H9 (cell line): ENCODE data around the gene LINC01488. TPM values are rescaled to one million over a fixed set of nuclear protein-coding genes. Genes with fewer than 3 reads are reported as not detected.

ENCODE experiments used
- DNase-seq: peaks from one replicate; pipeline ENCODE4 v3.0.0-alpha.2; 2017
- H2AFZ ChIP-seq: one replicate; pipeline ENCODE4 v1.6.1; 2013; ENCODE audit warnings: mild to moderate bottlenecking, low read length, control low read depth, moderate library complexity
- H2AK5ac ChIP-seq: 2 replicates; pipeline ENCODE4 v1.6.1; 2013; ENCODE audit warnings: low read length, control low read depth, mixed read lengths; ENCODE audit not compliant: insufficient read length
- H2BK120ac ChIP-seq: one replicate; pipeline ENCODE4 v1.6.1; 2013; ENCODE audit warnings: low read depth, mild to moderate bottlenecking, low read length, control low read depth, inconsistent platforms; ENCODE audit not compliant: poor library complexity, severe bottlenecking
- H2BK12ac ChIP-seq: 2 replicates; pipeline ENCODE4 v1.6.1; 2013; ENCODE audit warnings: low read length, control low read depth, mixed read lengths, low read depth; ENCODE audit not compliant: insufficient read length
- H2BK15ac ChIP-seq: 2 replicates; pipeline ENCODE4 v1.6.1; 2013; ENCODE audit warnings: low read depth, low read length, control low read depth
- H2BK20ac ChIP-seq: one replicate; pipeline ENCODE4 v1.6.1; 2013; ENCODE audit warnings: low read depth, mild to moderate bottlenecking, low read length, control low read depth, inconsistent platforms; ENCODE audit not compliant: poor library complexity, severe bottlenecking
- H2BK5ac ChIP-seq: 2 replicates; pipeline ENCODE4 v1.6.1; 2013; ENCODE audit warnings: low read length, control low read depth, mixed read lengths; ENCODE audit not compliant: insufficient read length
- H3K14ac ChIP-seq: 2 replicates; pipeline ENCODE4 v1.6.1; 2013; ENCODE audit warnings: low read length, control low read depth; ENCODE audit not compliant: insufficient read depth
- H3K18ac ChIP-seq: 2 replicates; pipeline ENCODE4 v1.6.1; 2013; ENCODE audit warnings: low read depth, mild to moderate bottlenecking, mixed read lengths, low read length, control low read depth; ENCODE audit not compliant: insufficient read length
- H3K23ac ChIP-seq: 2 replicates; pipeline ENCODE4 v1.6.1; 2013; ENCODE audit warnings: low read length, control low read depth, mixed read lengths, low read depth; ENCODE audit not compliant: insufficient read length
- H3K23me2 ChIP-seq: 2 replicates; pipeline ENCODE4 v1.6.1; 2013; ENCODE audit warnings: low read depth, mild to moderate bottlenecking, mixed read lengths, low read length, control low read depth; ENCODE audit not compliant: insufficient read length, poor library complexity, severe bottlenecking
- H3K27ac ChIP-seq: 2 replicates; pipeline ENCODE4 v1.5.1; 2013; ENCODE audit warnings: low read length, control low read depth, mixed read lengths, low read depth; ENCODE audit not compliant: insufficient read length
- H3K27me3 ChIP-seq: 2 replicates; pipeline ENCODE4 v1.6.1; 2013; ENCODE audit warnings: low read length, control low read depth, inconsistent platforms; ENCODE audit not compliant: insufficient read depth
- H3K4ac ChIP-seq: 2 replicates; pipeline ENCODE4 v1.6.1; 2013; ENCODE audit warnings: low read depth, mild to moderate bottlenecking, control low read depth, inconsistent platforms, low read length, moderate library complexity
- H3K4me1 ChIP-seq: 2 replicates; pipeline ENCODE4 v1.6.1; 2013; ENCODE audit warnings: low read length, control low read depth, inconsistent platforms; ENCODE audit not compliant: insufficient read depth
- H3K4me2 ChIP-seq: 2 replicates; pipeline ENCODE4 v1.6.1; 2013; ENCODE audit warnings: low read length, control low read depth, mixed read lengths; ENCODE audit not compliant: insufficient read length, insufficient read depth
- H3K56ac ChIP-seq: 2 replicates; pipeline ENCODE4 v1.6.1; 2013; ENCODE audit warnings: low read depth, mild to moderate bottlenecking, mixed read lengths, low read length, control low read depth; ENCODE audit not compliant: insufficient read length
- H3K79me1 ChIP-seq: 2 replicates; pipeline ENCODE4 v1.6.1; 2013; ENCODE audit warnings: low read depth, mild to moderate bottlenecking, moderate library complexity, low read length, control low read depth, inconsistent platforms; ENCODE audit not compliant: insufficient read depth, poor library complexity, severe bottlenecking
- H3K79me2 ChIP-seq: 2 replicates; pipeline ENCODE4 v1.6.1; 2013; ENCODE audit warnings: low read length, control low read depth, inconsistent platforms; ENCODE audit not compliant: insufficient read depth
- H3K9ac ChIP-seq: 2 replicates; pipeline ENCODE4 v1.6.1; 2013; ENCODE audit warnings: low read length, control low read depth, mixed read lengths; ENCODE audit not compliant: insufficient read length; ENCODE audit errors: extremely low read depth
- H3K9me3 ChIP-seq: one replicate; pipeline ENCODE4 v1.6.1; 2013; ENCODE audit warnings: low read depth, low read length, inconsistent platforms; ENCODE audit not compliant: control insufficient read depth
- H3T11ph ChIP-seq: one replicate; pipeline ENCODE4 v1.6.1; 2013; ENCODE audit warnings: mild to moderate bottlenecking, low read length, control low read depth, inconsistent platforms
- H4K20me1 ChIP-seq: one replicate; pipeline ENCODE4 v1.6.1; 2013; ENCODE audit not compliant: control insufficient read depth, insufficient read length, insufficient read depth
- H4K5ac ChIP-seq: 2 replicates; pipeline ENCODE4 v1.6.1; 2013; ENCODE audit warnings: low read depth, mild to moderate bottlenecking, mixed read lengths, low read length, control low read depth; ENCODE audit not compliant: insufficient read length
- H4K8ac ChIP-seq: replicated peaks from 2 replicates; pipeline ENCODE4 v1.6.1; 2013; ENCODE audit warnings: low read length, control low read depth, mixed read lengths, low read depth; ENCODE audit not compliant: insufficient read length
- H4K91ac ChIP-seq: 2 replicates; pipeline ENCODE4 v1.6.1; 2013; ENCODE audit warnings: low read depth, mild to moderate bottlenecking, moderate library complexity, mixed read lengths, low read length, control low read depth; ENCODE audit not compliant: insufficient read length
- H3K27ac Mint-ChIP-seq, 3 experiments: 2 replicates in 2 of 3; 3 replicates in 1 of 3; pipeline ENCODE4 v1.8.0; 2020 to 2021; ENCODE audit warnings: mixed read lengths in 3 of 3, mild to moderate bottlenecking in 1 of 3, moderate library complexity in 1 of 3
- H3K27me3 Mint-ChIP-seq: 2 replicates; pipeline ENCODE4 v1.8.0; 2021; ENCODE audit warnings: low read depth, mild to moderate bottlenecking, moderate library complexity, mixed read lengths
- H3K36me3 Mint-ChIP-seq, 3 experiments: 2 replicates in 2 of 3; 3 replicates in 1 of 3; pipeline ENCODE4 v1.8.0; 2020 to 2021; ENCODE audit warnings: low read depth in 3 of 3, mixed read lengths in 3 of 3; ENCODE audit not compliant: insufficient read depth in 1 of 3
- H3K4me1 Mint-ChIP-seq, 2 experiments: 2 replicates each; pipeline ENCODE4 v1.8.0; 2020; ENCODE audit warnings: mixed read lengths in 2 of 2
- H3K4me3 Mint-ChIP-seq, 2 experiments: 2 replicates in 1 of 2; 3 replicates in 1 of 2; pipeline ENCODE4 v1.8.0; 2020 to 2021; ENCODE audit warnings: mild to moderate bottlenecking in 2 of 2, mixed read lengths in 2 of 2, moderate library complexity in 1 of 2
- H3K9me3 Mint-ChIP-seq, 2 experiments: 2 replicates in 1 of 2; 3 replicates in 1 of 2; pipeline ENCODE4 v1.8.0; 2020; ENCODE audit warnings: mild to moderate bottlenecking in 2 of 2, mixed read lengths in 2 of 2, moderate library complexity in 1 of 2
- WGBS: extraction: QIAGEN DNeasy Blood & Tissue Kit; methylation state at CpG from one replicate; pipeline ENCODE4 v1.1.7; 2013; ENCODE audit warnings: missing lambda C conversion rate, low lambda C conversion rate, mixed read lengths; ENCODE audit not compliant: insufficient read length; ENCODE audit errors: extremely low coverage; 5-methylcytosine and 5-hydroxymethylcytosine counted together
- total RNA-seq: library from RNA; stranded (reverse); gene quantifications from 2 replicates; pipeline ENCODE4 v1.2.1, GENCODE V29; 2021
- TF ChIP-seq, protein P1 (sequence below): fragments of 200-600 bp; sonication (generic); conservative IDR thresholded peaks from 3 replicates; pipeline ENCODE4 v1.8.0; 2021; ENCODE audit warnings: antibody characterized with exemption, mild to moderate bottlenecking

The LINC01488 gene
- total RNA-seq, 1 experiment from 2014 or later = not detected

DNA sequence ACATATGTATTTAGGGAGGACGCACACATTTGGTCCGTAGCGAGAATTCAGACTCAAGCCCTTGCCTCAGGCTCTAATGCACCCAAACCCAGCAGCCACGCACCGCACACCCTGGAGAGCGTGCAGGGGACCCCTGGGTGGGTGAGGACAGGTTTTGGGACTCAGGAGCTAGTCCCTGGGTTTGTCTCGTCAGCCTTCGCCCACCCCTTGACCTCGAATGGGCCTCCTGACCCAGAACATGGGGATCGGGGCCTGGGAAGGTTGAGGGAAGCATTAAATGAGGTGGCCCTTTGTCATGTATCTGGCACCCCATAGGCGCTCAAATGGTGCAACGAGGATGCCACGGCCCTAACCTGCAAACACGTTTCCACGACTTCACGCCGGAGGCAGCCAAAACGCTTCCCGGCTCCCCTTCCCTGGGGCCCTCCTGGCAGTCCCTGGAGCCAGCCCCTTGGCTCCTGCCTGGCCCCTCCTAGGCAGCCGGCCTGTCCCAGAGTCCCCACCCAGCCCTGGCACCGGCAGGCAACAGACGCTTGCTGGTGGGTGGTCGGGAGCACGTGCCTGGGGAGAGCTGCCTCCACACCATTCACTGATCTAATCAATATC, 5.5 kb upstream of the LINC01488 start:
- H3K56ac ChIP-seq = no peak overlapping the region
- no peaks in the 10 kb centered on the region for H3K23me2 ChIP-seq
- TF ChIP-seq, protein P1, sequence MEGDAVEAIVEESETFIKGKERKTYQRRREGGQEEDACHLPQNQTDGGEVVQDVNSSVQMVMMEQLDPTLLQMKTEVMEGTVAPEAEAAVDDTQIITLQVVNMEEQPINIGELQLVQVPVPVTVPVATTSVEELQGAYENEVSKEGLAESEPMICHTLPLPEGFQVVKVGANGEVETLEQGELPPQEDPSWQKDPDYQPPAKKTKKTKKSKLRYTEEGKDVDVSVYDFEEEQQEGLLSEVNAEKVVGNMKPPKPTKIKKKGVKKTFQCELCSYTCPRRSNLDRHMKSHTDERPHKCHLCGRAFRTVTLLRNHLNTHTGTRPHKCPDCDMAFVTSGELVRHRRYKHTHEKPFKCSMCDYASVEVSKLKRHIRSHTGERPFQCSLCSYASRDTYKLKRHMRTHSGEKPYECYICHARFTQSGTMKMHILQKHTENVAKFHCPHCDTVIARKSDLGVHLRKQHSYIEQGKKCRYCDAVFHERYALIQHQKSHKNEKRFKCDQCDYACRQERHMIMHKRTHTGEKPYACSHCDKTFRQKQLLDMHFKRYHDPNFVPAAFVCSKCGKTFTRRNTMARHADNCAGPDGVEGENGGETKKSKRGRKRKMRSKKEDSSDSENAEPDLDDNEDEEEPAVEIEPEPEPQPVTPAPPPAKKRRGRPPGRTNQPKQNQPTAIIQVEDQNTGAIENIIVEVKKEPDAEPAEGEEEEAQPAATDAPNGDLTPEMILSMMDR = no peak
- H3K4me3 Mint-ChIP-seq = no peak overlapping the region
- H4K8ac ChIP-seq = no peak overlapping the region
- no peak overlapping the region for H2BK20ac ChIP-seq
- H3K79me2 ChIP-seq = no peaks in the 10 kb centered on the region
- H3K23ac ChIP-seq = no peak overlapping the region
- H3K4me1 ChIP-seq = peaks cover 3% of the 10 kb centered on the region; the same call in 1 of the 2 replicates
- H2BK120ac ChIP-seq = no peak overlapping the region
- peak; percentile 52 for DNase-seq
- H3K18ac ChIP-seq = no peak overlapping the region
- H3K4me1 Mint-ChIP-seq = peaks cover 24 to 29% of the 10 kb centered on the region in 2 experiments
- no peak overlapping the region for H3K9ac ChIP-seq
- H2BK5ac ChIP-seq = no peak overlapping the region
- H4K91ac ChIP-seq = no peak overlapping the region
- no peaks in the 10 kb centered on the region for H3K9me3 ChIP-seq
- H3K27ac Mint-ChIP-seq = no peak overlapping the region
- no peak overlapping the region for H3K27ac ChIP-seq
- no peaks in the 10 kb centered on the region for H3K27me3 ChIP-seq
- no peak overlapping the region for H4K5ac ChIP-seq
- peaks cover 7% of the 10 kb centered on the region in 2 experiments; a peak in 4 of 5 replicates for H3K9me3 Mint-ChIP-seq
- WGBS = no CpG with 5 or more reads among the region's 24 CpGs
- H2AK5ac ChIP-seq = no peak overlapping the region
- no peak overlapping the region for H3K4ac ChIP-seq
- H2AFZ ChIP-seq = no peak overlapping the region
- H2BK15ac ChIP-seq = no peak overlapping the region
- no peak overlapping the region for H3K14ac ChIP-seq
- H3K79me1 ChIP-seq = no peaks in the 10 kb centered on the region
- peaks cover 64% of the 10 kb centered on the region for H3K27me3 Mint-ChIP-seq
- H3K4me2 ChIP-seq = no peak overlapping the region
- H3T11ph ChIP-seq = no peak overlapping the region
- no peaks in the 10 kb centered on the region for H4K20me1 ChIP-seq
- H3K36me3 Mint-ChIP-seq = peaks cover 6 to 8% (median 8%) of the 10 kb centered on the region in 3 experiments; a peak in 6 of 7 replicates
- no peak overlapping the region for H2BK12ac ChIP-seq
